Hepatocyte (in vitro differentiated cells): ENCODE data around the gene UBQLN1. TPM values are rescaled to one million over a fixed set of nuclear protein-coding genes. Genes with fewer than 3 reads are reported as not detected.

Experiments used
- DNase-seq: peaks from one replicate; pipeline ENCODE4 v3.0.0-alpha.2; 2016; ENCODE audit warnings: low spot score
- H2AFZ ChIP-seq: fragments of 200-600 bp; sonication (generic); 2 replicates; pipeline ENCODE4 v1.6.0; 2016; ENCODE audit warnings: antibody characterized with exemption, mild to moderate bottlenecking
- H3K27ac ChIP-seq: fragments of 200-600 bp; sonication (generic); 2 replicates; pipeline ENCODE4 v1.5.1; 2016; ENCODE audit warnings: mild to moderate bottlenecking
- H3K27me3 ChIP-seq: fragments of 200-600 bp; sonication (generic); 2 replicates; pipeline ENCODE4 v1.6.1; 2016
- H3K36me3 ChIP-seq: fragments of 200-600 bp; sonication (generic); replicated peaks from 2 replicates; pipeline ENCODE4 v1.5.1; 2016; ENCODE audit warnings: low read depth; ENCODE audit not compliant: insufficient read depth
- H3K4me1 ChIP-seq: fragments of 200-600 bp; sonication (generic); 2 replicates; pipeline ENCODE4 v1.5.1; 2016; ENCODE audit warnings: mild to moderate bottlenecking, moderate library complexity; ENCODE audit not compliant: insufficient read depth
- H3K4me2 ChIP-seq: fragments of 200-600 bp; sonication (generic); 2 replicates; pipeline ENCODE4 v1.6.0; 2016
- H3K4me3 ChIP-seq: fragments of 200-600 bp; sonication (generic); 2 replicates; pipeline ENCODE4 v1.5.1; 2016; ENCODE audit warnings: mild to moderate bottlenecking
- H3K79me2 ChIP-seq: fragments of 200-600 bp; sonication (generic); 2 replicates; pipeline ENCODE4 v1.6.0; 2017; ENCODE audit warnings: mild to moderate bottlenecking
- H3K9me2 ChIP-seq: fragments of 200-600 bp; sonication (generic); replicated peaks from 2 replicates; pipeline ENCODE4 v1.6.0; 2017; ENCODE audit warnings: mild to moderate bottlenecking; ENCODE audit not compliant: insufficient read depth
- H3K9me3 ChIP-seq: fragments of 200-600 bp; sonication (generic); 2 replicates; pipeline ENCODE4 v1.5.1; 2016; ENCODE audit warnings: low read depth, mild to moderate bottlenecking
- H4K20me1 ChIP-seq: fragments of 200-600 bp; sonication (generic); 2 replicates; pipeline ENCODE4 v1.6.0; 2016; ENCODE audit warnings: mild to moderate bottlenecking; ENCODE audit not compliant: insufficient read depth, poor library complexity, severe bottlenecking
- CTCF ChIP-seq: fragments of 200-600 bp; sonication (generic); IDR thresholded peaks from 2 replicates; pipeline ENCODE4 v1.5.1; 2016; ENCODE audit warnings: antibody characterized with exemption, mild to moderate bottlenecking; ENCODE audit not compliant: poor library complexity
- EZH2 ChIP-seq: fragments of 200-600 bp; sonication (generic); IDR thresholded peaks from 2 replicates; pipeline ENCODE4 v1.6.1; 2016; ENCODE audit warnings: antibody characterized with exemption, mild to moderate bottlenecking, borderline replicate concordance
- EZH2phosphoT487 ChIP-seq: fragments of 200-600 bp; sonication (generic); IDR thresholded peaks from one replicate; pipeline ENCODE4 v1.6.1; 2018; ENCODE audit warnings: antibody characterized with exemption, mild to moderate bottlenecking, low read depth, moderate library complexity; ENCODE audit not compliant: unreplicated experiment, severe bottlenecking
- WGBS: methylation state at CpG from one replicate; pipeline ENCODE4 v1.1.6; 2016; ENCODE audit warnings: low lambda C conversion rate; ENCODE audit errors: missing lambda C conversion rate; 5-methylcytosine and 5-hydroxymethylcytosine counted together
- polyA plus RNA-seq: library from polyadenylated mRNA; unstranded; fragments of >200 nt; fragmentation: Nextera tagmentation; extraction: Ambion mirVana; gene quantifications from 2 replicates; pipeline ENCODE4 v1.2.1, GENCODE V29; 2016
- total RNA-seq: library from RNA; depleted of rRNA; stranded (reverse); fragments of >200 nt; gene quantifications from 2 replicates; pipeline ENCODE4 v1.2.3, GENCODE V29; 2014

Gene UBQLN1
- total and polyA plus RNA-seq, 2 experiments from 2014 or later = 42.6 to 97.1 TPM

DNA sequence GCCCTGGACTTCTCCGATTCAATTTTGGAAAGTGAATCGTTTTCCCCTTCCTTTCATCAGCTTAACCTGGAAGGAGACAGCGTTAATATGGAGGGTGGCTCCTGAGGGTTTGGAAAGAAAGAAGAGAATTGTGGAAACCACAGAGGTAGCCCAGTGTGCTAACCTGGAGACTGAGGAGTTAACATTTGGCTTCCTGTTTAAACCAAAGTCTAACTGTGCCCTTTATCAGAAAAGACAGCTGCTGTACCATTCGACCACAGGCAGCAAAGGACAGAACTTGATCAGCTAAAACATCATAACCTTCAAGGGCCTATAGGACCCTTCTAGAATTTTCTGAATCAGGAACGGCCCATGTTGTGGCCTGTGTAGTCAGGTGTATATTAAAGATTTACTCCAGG lies 84.1 kb downstream of the UBQLN1 start:
- H2AFZ ChIP-seq = peak overlapping the region; percentile 97
- H3K27ac ChIP-seq = peak overlapping the region; percentile 98
- no peaks in the 10 kb centered on the region for H3K9me3 ChIP-seq
- TF ChIP-seq CTCF = no peak
- TF ChIP-seq EZH2phosphoT487 = no peak
- TF ChIP-seq EZH2 = no peak
- peaks cover 17% of the 10 kb centered on the region for H3K4me1 ChIP-seq
- no peaks in the 10 kb centered on the region for H3K27me3 ChIP-seq
- H4K20me1 ChIP-seq = no peaks in the 10 kb centered on the region
- peaks cover 8% of the 10 kb centered on the region for H3K79me2 ChIP-seq
- peak; percentile 15 for DNase-seq
- no peaks in the 10 kb centered on the region for H3K9me2 ChIP-seq
- H3K36me3 ChIP-seq = no peaks in the 10 kb centered on the region
- WGBS = 23% methylated on average over 5 of the region's 5 CpGs
- H3K4me2 ChIP-seq = peak overlapping the region; percentile 87
- H3K4me3 ChIP-seq = peak overlapping the region; percentile 86

DNA sequence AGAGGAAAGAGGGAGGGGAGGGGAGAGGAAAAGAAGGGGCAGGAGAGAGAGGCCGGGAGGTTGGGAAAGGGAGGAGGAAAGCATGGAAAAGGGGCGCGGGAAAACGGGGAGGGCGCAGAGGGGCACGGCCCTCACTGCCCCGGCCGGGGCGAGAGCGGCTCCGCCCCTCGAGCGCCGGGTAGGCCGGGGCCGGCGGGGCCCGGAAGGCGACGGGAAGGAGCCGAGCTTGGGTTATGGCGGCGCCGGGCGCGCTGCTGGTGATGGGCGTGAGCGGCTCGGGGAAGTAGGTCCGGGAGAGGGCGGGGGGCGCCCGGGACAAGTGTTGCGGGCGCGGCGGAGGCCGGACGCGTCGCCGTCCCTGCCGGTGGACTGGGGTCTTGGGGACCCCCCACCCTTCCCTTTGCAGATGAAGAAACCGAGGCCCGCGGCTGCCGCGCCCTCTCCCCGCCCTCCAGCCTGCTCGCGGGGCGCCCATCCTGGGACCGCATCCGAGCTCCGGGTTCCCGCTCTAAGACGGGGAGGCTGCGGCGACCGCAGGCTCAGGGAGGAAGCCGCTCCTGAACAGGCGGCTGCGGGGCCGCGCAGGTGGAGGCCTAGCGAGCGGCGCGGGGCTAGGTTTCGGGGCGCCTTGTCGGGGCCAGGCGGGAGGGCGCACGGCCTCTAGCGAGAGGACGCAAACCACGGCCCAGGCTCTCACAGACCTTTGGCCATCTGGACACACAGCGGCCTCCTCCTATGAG lies 84.6 kb downstream of the UBQLN1 start, which contains the start of gene IDNK:
TSS of gene IDNK (plus strand) at position 205 of the 740 bp plus-strand sequence. CDS start at position 234, 29 bp downstream.
- no peaks in the 10 kb centered on the region for H3K9me2 ChIP-seq
- H3K36me3 ChIP-seq = no peaks in the 10 kb centered on the region
- peak within 1 kb of the TSS; percentile 86 for H3K4me3 ChIP-seq
- TF ChIP-seq EZH2phosphoT487 (no peak), CTCF (no peak), EZH2 (no peak)
- peak within 1 kb of the TSS; percentile 98 for H3K27ac ChIP-seq
- no peaks in the 10 kb centered on the region for H3K27me3 ChIP-seq
- WGBS = 3% methylated on average over 37 of the region's 79 CpGs
- DNase-seq = peak; percentile 83
- no peaks in the 10 kb centered on the region for H4K20me1 ChIP-seq
- peaks cover 8% of the 10 kb centered on the region for H3K79me2 ChIP-seq
- H3K4me1 ChIP-seq = peaks cover 17% of the 10 kb centered on the region
- peak within 1 kb of the TSS; percentile 97 for H2AFZ ChIP-seq
- no peaks in the 10 kb centered on the region for H3K9me3 ChIP-seq
- peak within 1 kb of the TSS; percentile 87 for H3K4me2 ChIP-seq

GRCh38 chr9:83622433-83622938 lies 85.3 kb downstream of the UBQLN1 start:
- TF ChIP-seq CTCF (no peak), EZH2phosphoT487 (no peak), EZH2 (no peak)
- Histone ChIP-seq H4K20me1 (no peaks in the 10 kb centered on the region), H3K36me3 (no peaks in the 10 kb centered on the region), H3K4me3 (peak overlapping the region; percentile 86), H3K9me2 (no peaks in the 10 kb centered on the region), H2AFZ (peak overlapping the region; percentile 97), H3K4me1 (peaks cover 17% of the 10 kb centered on the region), H3K27ac (peak overlapping the region; percentile 98), H3K4me2 (peak overlapping the region; percentile 87), H3K27me3 (no peaks in the 10 kb centered on the region), H3K9me3 (no peaks in the 10 kb centered on the region), H3K79me2 (peaks cover 8% of the 10 kb centered on the region)
- 25% methylated on average over 20 of the region's 21 CpGs for WGBS
- DNase-seq = no peak
